ENCODE measurements around the gene TSPO2. TPM values are rescaled to one million over a fixed set of nuclear protein-coding genes. Genes with fewer than 3 reads are reported as not detected.

TSPO2 gene
- total and polyA plus RNA-seq, 2 of the 4 experiments (the other 2 are of a cell fraction): not detected

- Histone ChIP-seq H3K9ac (ENCODE audit: low read depth, low read length) (no peak overlapping the region), H3K14ac (replicated peaks; ENCODE audit: low read depth, low read length) (no peak overlapping the region), H4K20me1 (ENCODE audit: insufficient read depth, low read length) (no peaks in the 10 kb centered on the region), H3K4ac (ENCODE audit: low read depth, low read length) (no peak overlapping the region), H2AK9ac (replicated peaks; ENCODE audit: low read depth, low read length, poor library complexity) (no peak overlapping the region), H4K8ac (ENCODE audit: low read depth in 2 of 2, low read length in 2 of 2) (no peak overlapping the region), H4K5ac (ENCODE audit: low read depth, low read length) (no peak overlapping the region), H3K9me1 (ENCODE audit: insufficient read depth, low read length) (peaks cover 6% of the 10 kb centered on the region; the same call in 1 of the 2 replicates), H3K27ac (ENCODE audit: insufficient read depth, low read length) (no peak overlapping the region), H3K36me3 (ENCODE audit: control insufficient read depth, insufficient read depth, low read length) (no peaks in the 10 kb centered on the region), H3K4me1 (ENCODE audit: control insufficient read depth, insufficient read depth, low read length) (peaks cover 11% of the 10 kb centered on the region), H2AFZ (replicated peaks; ENCODE audit: low read length, poor library complexity) (peak overlapping the region; percentile 73), H2AK5ac (ENCODE audit: low read depth, low read length) (no peak overlapping the region), H3K79me1 (ENCODE audit: low read depth in 1 of 2, low read length in 2 of 2) (no peaks in the 10 kb centered on the region), H2BK5ac (ENCODE audit: low read depth, low read length, poor library complexity, severe bottlenecking) (no peak overlapping the region), H3K4me3 (ENCODE audit: insufficient read depth, low read depth, low read length) (no peak overlapping the region), H3K9me3 (ENCODE audit: control insufficient read depth, insufficient read depth, low read length) (no peaks in the 10 kb centered on the region), H3K56ac (ENCODE audit: extremely low read depth, insufficient read depth, low read length) (no peak overlapping the region), H3K4me2 (ENCODE audit: low read depth, low read length) (no peak overlapping the region), H3K27me3 (ENCODE audit: control insufficient read depth, insufficient read depth, low read length) (peaks cover 24% of the 10 kb centered on the region), H4K91ac (ENCODE audit: insufficient read depth, low read depth, low read length) (no peak overlapping the region), H3K18ac (ENCODE audit: low read depth, low read length) (no peak overlapping the region), H3K23ac (ENCODE audit: low read depth, low read length) (no peak overlapping the region), H2BK120ac (ENCODE audit: low read depth, low read length) (no peak overlapping the region), H2BK15ac (ENCODE audit: low read depth, low read length) (no peak overlapping the region), H2BK20ac (ENCODE audit: low read depth, low read length) (no peak overlapping the region)
- in situ Hi-C loops (cut with MboI; ENCODE audit: low sequenced_read_pairs): no loop called here
- whole genome bisulfite sequencing, 2 experiments (ENCODE audit: extremely low coverage in 2 of 2, insufficient read length in 1 of 2): no CpG with 5 or more reads among the region's 3 CpGs
- ChIA-PET CTCF (interaction anchor here (0.9 to 2.1 kb wide), 2 partner anchors 28 to 37 kb away, joined by 3 to 10 read pairs; no protein-coding TSS in a partner anchor), POLR2A (ENCODE audit: unreplicated experiment) (no interaction called here)
- intact Hi-C loops (cut with micrococcal nuclease): no loop called here
- BruUV-seq (replicated peaks): no TSS peak
- ATAC-seq (ENCODE audit: low read depth): no peak
- peak; percentile 32 for DNase-seq
- dilution Hi-C loops (cut with HindIII; ENCODE audit: low sequenced_read_pairs, unreplicated experiment): no loop called here
- TF ChIP-seq NFE2L2 (IDR thresholded peaks at IDR 0.05; ENCODE audit: low read depth, low read length) (no peak), CTCF (conservative IDR thresholded peaks at IDR 0.05; ENCODE audit: low read depth, low read length) (peak; percentile 32; the same call in 1 of the 2 replicates)
Measured at GRCh38 chr6:40999569-40999968, 42.7 kb upstream of the TSPO2 start.
